AG04449 (cell line): Measurements from ENCODE around the gene SCAMP5.

Source experiments
- CTCF ChIA-PET: fragments of 350-600 bp; formaldehyde crosslinking; extraction: SDS; loops from one replicate; lab custom pipeline; 2021; ENCODE audit warnings: antibody characterized with exemption; lab: Yijun Ruan, JAX
- POLR2A ChIA-PET: fragments of 400-600, 350-600 bp; formaldehyde crosslinking; extraction: SDS; loops from one replicate; lab custom pipeline; 2020; ENCODE audit warnings: antibody characterized with exemption, inconsistent platforms; lab: Yijun Ruan, JAX
- DNase-seq: peaks from one replicate; pipeline ENCODE4 v3.0.0-alpha.2; 2010; ENCODE audit warnings: low read depth, low spot score
- H3K4me3 ChIP-seq: 2 replicates; pipeline ENCODE4 v1.5.1; 2011; ENCODE audit warnings: low read depth, mild to moderate bottlenecking, control low read depth, low read length
- CTCF ChIP-seq: IDR thresholded peaks from one replicate; pipeline ENCODE4 v1.5.1; 2011; ENCODE audit warnings: mild to moderate bottlenecking, moderate library complexity, low read length, control low read depth, inconsistent platforms; ENCODE audit not compliant: insufficient read depth; ENCODE audit errors: missing control alignments

The SCAMP5 gene

GRCh38 chr15:75030424-75030823 is 35.1 kb downstream of the SCAMP5 start:
- ChIA-PET CTCF (interaction anchor here (0.9 to 10.5 kb wide), 13 partner anchors 7 to 338 kb away, joined by 3 to 337 read pairs (median 11); partner anchors contain the start of genes C15orf39 and MAN2C1), POLR2A (interaction anchor here (0.6 to 1.9 kb wide), 3 partner anchors 14 to 174 kb away, joined by 4 to 11 read pairs (median 9); partner anchors contain the start of gene C15orf39)
- no peak overlapping the region for H3K4me3 ChIP-seq
- TF ChIP-seq CTCF, result no peak
- no peak for DNase-seq

DNA sequence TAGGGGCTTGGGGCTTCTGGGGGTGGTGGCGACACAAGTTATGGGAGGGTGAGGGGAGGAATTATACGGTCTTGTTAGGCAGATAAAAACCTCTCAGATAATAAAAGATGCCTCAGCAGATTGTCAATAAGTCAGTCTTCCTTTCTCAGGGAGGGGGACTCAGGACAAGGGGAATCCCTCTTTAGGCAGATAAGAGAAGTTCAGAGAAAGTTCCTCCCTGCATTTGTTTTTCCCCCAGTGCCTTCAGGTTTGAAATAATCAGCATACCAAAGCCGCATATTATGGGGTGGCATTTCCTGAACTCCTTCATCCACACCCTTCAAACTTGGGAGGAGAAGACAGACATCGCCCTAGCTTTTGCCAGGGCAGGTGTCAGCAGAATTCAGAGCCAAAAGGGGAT is 36.5 kb downstream of the SCAMP5 start:
- POLR2A ChIA-PET, result no interaction called here
- DNase-seq, result no peak

DNA sequence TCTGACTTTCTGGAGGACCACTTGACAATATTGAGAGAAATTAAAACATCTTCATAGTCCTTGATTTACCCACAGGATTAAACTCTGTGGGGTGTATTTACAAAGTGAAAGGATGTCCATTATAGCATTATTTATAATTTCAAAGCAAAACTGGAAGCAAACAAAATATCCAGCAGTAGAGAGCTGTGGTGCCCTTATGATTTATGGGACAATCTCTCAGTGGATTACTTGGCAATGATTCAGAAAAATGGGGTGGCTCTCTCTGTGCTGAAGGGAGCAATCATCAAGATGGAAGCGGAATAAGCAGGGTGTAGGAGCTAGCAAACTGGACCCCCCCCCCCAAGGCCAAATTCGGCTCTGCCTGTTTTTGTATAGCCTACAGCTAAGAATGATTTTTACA is 37.0 kb downstream of the SCAMP5 start:
- no peak for TF ChIP-seq CTCF
- H3K4me3 ChIP-seq, result no peak overlapping the region
- no peak for DNase-seq
- CTCF ChIA-PET, result interaction anchor here (4.0 to 10.5 kb wide), 4 partner anchors 11 to 275 kb away, joined by 16 to 337 read pairs (median 32); partner anchors contain the start of gene C15orf39
- POLR2A ChIA-PET, result no interaction called here

More for the DNA sequence above, 36.5 kb downstream of the SCAMP5 start:
- CTCF ChIA-PET, result interaction anchor here (1.0 to 10.5 kb wide), 6 partner anchors 11 to 276 kb away, joined by 3 to 337 read pairs (median 22); partner anchors contain the start of gene C15orf39
- TF ChIP-seq CTCF, result no peak
- no peak overlapping the region for H3K4me3 ChIP-seq

GRCh38 chr15:75033809-75034208 is 38.4 kb downstream of the SCAMP5 start:
- no peak for TF ChIP-seq CTCF
- no peak for DNase-seq
- H3K4me3 ChIP-seq, result no peak overlapping the region
- POLR2A ChIA-PET, result interaction anchor here (1.0 kb wide), 1 partner anchor 168 kb away, joined by 3 read pairs; the partner anchor contains the start of gene C15orf39
- CTCF ChIA-PET, result interaction anchor here (1.4 to 7.0 kb wide), 4 partner anchors 8 to 171 kb away, joined by 4 to 51 read pairs (median 14); partner anchors contain the start of gene C15orf39

- H3K4me3 ChIP-seq, result no peak overlapping the region
- ChIA-PET CTCF (interaction anchor here (1.0 to 7.0 kb wide), 6 partner anchors 7 to 174 kb away, joined by 3 to 51 read pairs (median 14); partner anchors contain the start of gene C15orf39), POLR2A (no interaction called here)
- DNase-seq, result no peak
- TF ChIP-seq CTCF, result no peak
Measured at GRCh38 chr15:75034615-75035014, 39.3 kb downstream of the SCAMP5 start.

GRCh38 chr15:75036212-75036616 is 40.9 kb downstream of the SCAMP5 start:
- TF ChIP-seq CTCF, result no peak
- no peak for DNase-seq
- ChIA-PET CTCF (interaction anchor here (1.3 to 7.0 kb wide), 4 partner anchors 10 to 169 kb away, joined by 3 to 51 read pairs (median 16); partner anchors contain the start of gene C15orf39), POLR2A (no interaction called here)
- H3K4me3 ChIP-seq, result no peak overlapping the region
